HuH-7 (cell line): ENCODE data around the gene MIPOL1.
"Not testable (repeated sequence)": the region's sequence is repeated elsewhere in the genome, so short reads cannot be mapped to it uniquely, and the experiment has no call there.

ENCODE experiments used
- DNase-seq: peaks from one replicate; pipeline ENCODE4 v3.0.0; 2011; ENCODE audit warnings: low spot score

MIPOL1 gene

GRCh38 chr14:37546621-37547447 is 349.1 kb downstream of the MIPOL1 start:
- peak; percentile 42 for DNase-seq

- DNase-seq: no peak
Measured at GRCh38 chr14:37550511-37550910, 352.8 kb downstream of the MIPOL1 start.

- DNase-seq: no peak
Measured at GRCh38 chr14:37551119-37551518, 353.4 kb downstream of the MIPOL1 start.

GRCh38 chr14:37553935-37554550 is 356.3 kb downstream of the MIPOL1 start:
- DNase-seq: no peak

- not testable (repeated sequence) for DNase-seq
Measured at GRCh38 chr14:37555596-37555995, 357.9 kb downstream of the MIPOL1 start.

GRCh38 chr14:37558740-37559139 is 361.0 kb downstream of the MIPOL1 start:
- no peak for DNase-seq

GRCh38 chr14:37559386-37559785 is 361.6 kb downstream of the MIPOL1 start:
- DNase-seq: no peak

- DNase-seq: no peak
Measured at GRCh38 chr14:37563189-37563588, 365.5 kb downstream of the MIPOL1 start.

GRCh38 chr14:37565550-37565949 is 367.8 kb downstream of the MIPOL1 start:
- DNase-seq: no peak

GRCh38 chr14:37566811-37567371 is 369.2 kb downstream of the MIPOL1 start:
- no peak for DNase-seq

GRCh38 chr14:37569729-37570128 is 372.0 kb downstream of the MIPOL1 start:
- no peak for DNase-seq

- no peak for DNase-seq
Measured at GRCh38 chr14:37571391-37571790, 373.7 kb downstream of the MIPOL1 start.

- no peak for DNase-seq
Measured at GRCh38 chr14:37573356-37573755, 375.6 kb downstream of the MIPOL1 start.

- no peak for DNase-seq
Measured at GRCh38 chr14:37579274-37579673, 381.5 kb downstream of the MIPOL1 start.

GRCh38 chr14:37580146-37580545 is 382.4 kb downstream of the MIPOL1 start:
- DNase-seq: no peak

GRCh38 chr14:37583358-37584210 is 385.8 kb downstream of the MIPOL1 start:
- no peak for DNase-seq

GRCh38 chr14:37584211-37585100 is 386.7 kb downstream of the MIPOL1 start:
- no peak for DNase-seq

GRCh38 chr14:37585101-37585511 is 387.4 kb downstream of the MIPOL1 start:
- DNase-seq: no peak

- no peak for DNase-seq
Measured at GRCh38 chr14:37585971-37586796, 388.4 kb downstream of the MIPOL1 start.

- no peak for DNase-seq
Measured at GRCh38 chr14:37586797-37587130, 389.0 kb downstream of the MIPOL1 start.
